ENCODE results near the gene NFIA. TPM values are rescaled to one million over a fixed set of nuclear protein-coding genes. Genes with fewer than 3 reads are reported as not detected.

Gene NFIA
- total RNA-seq, 3 donors from 2014 or later, result 54.9 to 87.5 (median 79.6) TPM

- Histone ChIP-seq H3K27me3 (no peaks in the 10 kb centered on the region), H3K36me3 (no peaks in the 10 kb centered on the region), H3K9me3 (no peaks in the 10 kb centered on the region), H3K4me1 (no peaks in the 10 kb centered on the region), H3K4me3 (no peak overlapping the region), H3K27ac (no peak overlapping the region)
- DNase-seq (ENCODE audit: low spot score in 2 of 2), result no peak
- no peak for TF ChIP-seq CTCF (IDR thresholded peaks at IDR 0.05)
- intact Hi-C loops (cut with DNase I; ENCODE audit: low total_unique reads), result no loop called here
Measured at GRCh38 chr1:61264825-61265242, 182.5 kb downstream of the NFIA start.

GRCh38 chr1:61265665-61266064 is 183.3 kb downstream of the NFIA start:
- DNase-seq (ENCODE audit: low spot score in 2 of 2), result no peak
- no peaks in the 10 kb centered on the region for H3K27me3 ChIP-seq
- H3K4me1 ChIP-seq, result no peaks in the 10 kb centered on the region
- TF ChIP-seq POLR2AphosphoS5 (IDR thresholded peaks at IDR 0.05), result no peak
- H3K36me3 ChIP-seq, result no peaks in the 10 kb centered on the region
- H3K9me3 ChIP-seq, result no peaks in the 10 kb centered on the region
- no peak overlapping the region for H3K27ac ChIP-seq
- intact Hi-C loops (cut with DNase I; ENCODE audit: low total_unique reads), result no loop called here
- no peak overlapping the region for H3K4me3 ChIP-seq

DNA sequence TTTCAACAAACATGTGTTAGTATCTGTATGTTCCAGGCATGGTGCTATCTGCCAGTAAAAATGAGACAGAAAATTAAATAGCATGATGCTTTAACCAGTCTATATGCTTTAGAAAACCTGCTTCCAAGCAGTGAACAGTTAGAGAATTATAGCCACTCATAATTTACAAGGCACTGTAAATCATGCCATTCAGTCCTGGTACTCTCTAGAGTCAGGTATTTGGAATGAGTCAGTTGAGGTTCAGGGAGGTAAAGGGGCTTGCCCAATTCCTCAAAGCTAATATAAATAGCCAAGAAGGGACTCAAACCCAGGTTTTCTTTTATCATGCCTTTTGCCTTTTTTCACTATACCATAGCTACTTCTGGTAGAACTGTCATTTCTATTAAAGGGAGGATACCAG is 184.4 kb downstream of the NFIA start:
- H3K4me3 ChIP-seq, result no peak overlapping the region
- H3K27ac ChIP-seq, result no peak overlapping the region
- no peak for DNase-seq (ENCODE audit: low spot score in 2 of 2)
- H3K9me3 ChIP-seq, result no peaks in the 10 kb centered on the region
- no peaks in the 10 kb centered on the region for H3K4me1 ChIP-seq
- intact Hi-C loops (cut with DNase I; ENCODE audit: low total_unique reads), result no loop called here
- TF ChIP-seq CTCF (IDR thresholded peaks at IDR 0.05) (no peak), POLR2A (IDR thresholded peaks at IDR 0.05) (no peak), POLR2AphosphoS5 (IDR thresholded peaks at IDR 0.05) (no peak)
- no peaks in the 10 kb centered on the region for H3K36me3 ChIP-seq
- H3K27me3 ChIP-seq, result no peaks in the 10 kb centered on the region

- no peak overlapping the region for H3K4me3 ChIP-seq
- H3K36me3 ChIP-seq, result no peaks in the 10 kb centered on the region
- no peaks in the 10 kb centered on the region for H3K27me3 ChIP-seq
- H3K4me1 ChIP-seq, result no peaks in the 10 kb centered on the region
- TF ChIP-seq POLR2A (IDR thresholded peaks at IDR 0.05) (no peak), CTCF (IDR thresholded peaks at IDR 0.05) (no peak), POLR2AphosphoS5 (IDR thresholded peaks at IDR 0.05) (no peak)
- no peak for DNase-seq (ENCODE audit: low spot score in 2 of 2)
- intact Hi-C loops (cut with DNase I; ENCODE audit: low total_unique reads), result no loop called here
- H3K27ac ChIP-seq, result no peak overlapping the region
- H3K9me3 ChIP-seq, result no peaks in the 10 kb centered on the region
Measured at GRCh38 chr1:61268546-61269240, 186.3 kb downstream of the NFIA start.

- H3K27ac ChIP-seq, result no peak overlapping the region
- intact Hi-C loops (cut with DNase I; ENCODE audit: low total_unique reads), result no loop called here
Measured at GRCh38 chr1:61269602-61270001, 187.2 kb downstream of the NFIA start.

More at GRCh38 chr1:61269602-61270001, 187.2 kb downstream of the NFIA start:
- Histone ChIP-seq H3K27me3 (no peaks in the 10 kb centered on the region), H3K9me3 (no peaks in the 10 kb centered on the region), H3K4me3 (no peak overlapping the region), H3K36me3 (no peaks in the 10 kb centered on the region), H3K4me1 (no peaks in the 10 kb centered on the region)
- DNase-seq (ENCODE audit: low spot score in 2 of 2), result no peak
- no peak for TF ChIP-seq POLR2A (IDR thresholded peaks at IDR 0.05)
- no peak for TF ChIP-seq POLR2AphosphoS5 (IDR thresholded peaks at IDR 0.05)
- TF ChIP-seq CTCF (IDR thresholded peaks at IDR 0.05), result no peak
